Measurements from ENCODE around the gene SEMA6C.
"Not testable (repeated sequence)": the region's sequence is repeated elsewhere in the genome, so short reads cannot be mapped to it uniquely, and the experiment has no call there.

SEMA6C gene

GRCh38 chr1:151124763-151125403 lies 21.5 kb downstream of the SEMA6C start:
- no peak for DNase-seq

GRCh38 chr1:151113877-151114276 lies 32.6 kb downstream of the SEMA6C start:
- DNase-seq = no peak

- no peak for DNase-seq
These were observed 38.1 kb downstream of the SEMA6C start for GRCh38 chr1:151108331-151108730.

GRCh38 chr1:151106894-151107293 lies 39.5 kb downstream of the SEMA6C start:
- no peak for DNase-seq

- no peak for DNase-seq
These were observed 41.8 kb downstream of the SEMA6C start for GRCh38 chr1:151104630-151105029.

- DNase-seq = no peak
These were observed 48.3 kb downstream of the SEMA6C start for GRCh38 chr1:151098126-151098525.

- DNase-seq = not testable (repeated sequence)
These were observed 49.0 kb downstream of the SEMA6C start for GRCh38 chr1:151097426-151097825.

GRCh38 chr1:151085953-151086559 lies 60.4 kb downstream of the SEMA6C start:
- no peak for DNase-seq
